Forelimb muscle (tissue), 1 donor: ENCODE measurements around the gene OR1L8. TPM values are rescaled to one million over a fixed set of nuclear protein-coding genes. Genes with fewer than 3 reads are reported as not detected.

ENCODE experiments used
- DNase-seq: peaks from one replicate; pipeline ENCODE4 v3.0.0-alpha.2; 2013; ENCODE audit warnings: low read depth
- polyA plus RNA-seq: library from polyadenylated mRNA; unstranded; fragments of 120-200 nt; gene quantifications from one replicate; pipeline ENCODE4 v1.2.1, GENCODE V29; 2013; ENCODE audit not compliant: insufficient read length

The OR1L8 gene
- polyA plus RNA-seq, 1 donor = 0.15 TPM

- no peak for DNase-seq
These were observed 65.0 kb downstream of the OR1L8 start for GRCh38 chr9:122518226-122518625.

Other genes starting within 250 kb of the OR1L8 start
- 4.5 TPM for gene PTGS1, start 212.4 kb downstream of the OR1L8 start, polyA plus RNA-seq
- gene OR1J1, start 105.5 kb downstream of the OR1L8 start, polyA plus RNA-seq = not detected
- gene OR1J2, start 72.6 kb downstream of the OR1L8 start, polyA plus RNA-seq = not detected
- gene OR1J4, start 64.2 kb downstream of the OR1L8 start, polyA plus RNA-seq = not detected
- not detected for gene OR1N1, start 56.1 kb downstream of the OR1L8 start, polyA plus RNA-seq
- gene OR1N2, start 30.3 kb downstream of the OR1L8 start, polyA plus RNA-seq = not detected
- gene OR1Q1, start 31.4 kb upstream of the OR1L8 start, polyA plus RNA-seq = not detected
- gene OR1B1, start 74.2 kb upstream of the OR1L8 start, polyA plus RNA-seq = not detected
- gene OR1L1, start 78.3 kb upstream of the OR1L8 start, polyA plus RNA-seq = not detected
- not detected for gene OR1L3, start 91.7 kb upstream of the OR1L8 start, polyA plus RNA-seq
- not detected for gene OR1L4, start 140.6 kb upstream of the OR1L8 start, polyA plus RNA-seq
- gene OR1L6, start 158.9 kb upstream of the OR1L8 start, polyA plus RNA-seq = not detected
- not detected for gene OR5C1, start 205.5 kb upstream of the OR1L8 start, polyA plus RNA-seq
- gene OR1K1, start 216.7 kb upstream of the OR1L8 start, polyA plus RNA-seq = not detected
- 15.2 TPM for gene PDCL, start 245.2 kb upstream of the OR1L8 start, polyA plus RNA-seq